Retinal pigment epithelial cell (primary cell): ENCODE measurements around the gene MYBPH.

Source experiments
- DNase-seq: peaks from one replicate; pipeline ENCODE4 v3.0.0-alpha.2; 2010; ENCODE audit warnings: low read depth
- H3K4me3 ChIP-seq: 2 replicates; pipeline ENCODE4 v1.5.1; 2011; ENCODE audit warnings: mild to moderate bottlenecking, low read length, control low read depth, moderate library complexity
- TF ChIP-seq, protein P1 (sequence below): conservative IDR thresholded peaks from 2 replicates; pipeline ENCODE4 v1.5.1; 2011; ENCODE audit warnings: low read depth, low read length, control low read depth, inconsistent platforms

Gene MYBPH

GRCh38 chr1:203126151-203126865, 49.3 kb downstream of the MYBPH start:
- no peak for DNase-seq
- H3K4me3 ChIP-seq: no peak overlapping the region
- TF ChIP-seq, protein P1, sequence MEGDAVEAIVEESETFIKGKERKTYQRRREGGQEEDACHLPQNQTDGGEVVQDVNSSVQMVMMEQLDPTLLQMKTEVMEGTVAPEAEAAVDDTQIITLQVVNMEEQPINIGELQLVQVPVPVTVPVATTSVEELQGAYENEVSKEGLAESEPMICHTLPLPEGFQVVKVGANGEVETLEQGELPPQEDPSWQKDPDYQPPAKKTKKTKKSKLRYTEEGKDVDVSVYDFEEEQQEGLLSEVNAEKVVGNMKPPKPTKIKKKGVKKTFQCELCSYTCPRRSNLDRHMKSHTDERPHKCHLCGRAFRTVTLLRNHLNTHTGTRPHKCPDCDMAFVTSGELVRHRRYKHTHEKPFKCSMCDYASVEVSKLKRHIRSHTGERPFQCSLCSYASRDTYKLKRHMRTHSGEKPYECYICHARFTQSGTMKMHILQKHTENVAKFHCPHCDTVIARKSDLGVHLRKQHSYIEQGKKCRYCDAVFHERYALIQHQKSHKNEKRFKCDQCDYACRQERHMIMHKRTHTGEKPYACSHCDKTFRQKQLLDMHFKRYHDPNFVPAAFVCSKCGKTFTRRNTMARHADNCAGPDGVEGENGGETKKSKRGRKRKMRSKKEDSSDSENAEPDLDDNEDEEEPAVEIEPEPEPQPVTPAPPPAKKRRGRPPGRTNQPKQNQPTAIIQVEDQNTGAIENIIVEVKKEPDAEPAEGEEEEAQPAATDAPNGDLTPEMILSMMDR: peak; percentile 69

GRCh38 chr1:203124546-203125317, 50.9 kb downstream of the MYBPH start:
- TF ChIP-seq, protein P1: no peak
- no peak overlapping the region for H3K4me3 ChIP-seq
- DNase-seq: no peak

GRCh38 chr1:203124011-203124410, 51.6 kb downstream of the MYBPH start:
- no peak overlapping the region for H3K4me3 ChIP-seq
- DNase-seq: no peak
- TF ChIP-seq, protein P1: no peak

- TF ChIP-seq, protein P1: no peak
- DNase-seq: no peak
- no peak overlapping the region for H3K4me3 ChIP-seq
Measured at GRCh38 chr1:203122159-203122558, 53.5 kb downstream of the MYBPH start.

DNA sequence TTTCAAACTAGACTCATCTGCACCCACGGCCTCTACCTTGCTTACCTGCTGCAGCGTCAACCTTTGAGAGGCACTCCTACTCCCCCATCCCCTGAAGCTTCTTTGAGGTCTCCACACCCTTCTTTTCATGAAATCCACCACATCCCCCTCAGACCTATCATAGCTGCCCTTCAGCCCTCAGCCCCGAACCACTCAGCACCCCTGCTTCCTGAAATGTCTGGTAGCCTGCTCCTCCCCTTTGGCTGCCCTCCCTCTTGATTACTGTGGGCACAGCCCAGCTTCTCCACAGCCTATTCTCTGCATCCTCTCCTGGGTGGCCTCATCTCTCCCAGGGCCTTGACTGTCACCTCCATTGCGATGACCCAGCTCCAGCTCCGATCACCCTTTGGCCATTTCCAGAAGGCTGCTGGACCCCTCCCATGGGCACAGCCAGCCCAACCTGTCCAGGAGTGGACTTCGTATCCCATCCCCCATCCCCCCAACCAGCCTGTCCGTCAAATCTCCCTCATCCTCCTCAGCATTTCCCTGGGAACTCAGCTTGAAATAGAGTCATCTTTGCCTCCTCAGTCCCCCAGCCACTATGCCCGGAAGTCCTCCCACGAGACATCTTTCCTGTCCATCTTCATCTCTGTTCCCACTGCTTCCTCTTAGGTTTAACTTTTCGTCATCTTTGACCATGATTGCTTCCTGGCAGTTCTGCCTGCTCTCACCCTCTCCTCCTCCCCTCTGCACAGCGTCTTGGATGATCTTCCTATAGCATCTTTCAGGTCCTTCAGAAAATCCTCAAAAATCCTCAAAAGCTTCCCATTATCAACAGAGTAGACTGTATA, 54.2 kb downstream of the MYBPH start:
- no peak overlapping the region for H3K4me3 ChIP-seq
- TF ChIP-seq, protein P1: no peak
- no peak for DNase-seq

DNA sequence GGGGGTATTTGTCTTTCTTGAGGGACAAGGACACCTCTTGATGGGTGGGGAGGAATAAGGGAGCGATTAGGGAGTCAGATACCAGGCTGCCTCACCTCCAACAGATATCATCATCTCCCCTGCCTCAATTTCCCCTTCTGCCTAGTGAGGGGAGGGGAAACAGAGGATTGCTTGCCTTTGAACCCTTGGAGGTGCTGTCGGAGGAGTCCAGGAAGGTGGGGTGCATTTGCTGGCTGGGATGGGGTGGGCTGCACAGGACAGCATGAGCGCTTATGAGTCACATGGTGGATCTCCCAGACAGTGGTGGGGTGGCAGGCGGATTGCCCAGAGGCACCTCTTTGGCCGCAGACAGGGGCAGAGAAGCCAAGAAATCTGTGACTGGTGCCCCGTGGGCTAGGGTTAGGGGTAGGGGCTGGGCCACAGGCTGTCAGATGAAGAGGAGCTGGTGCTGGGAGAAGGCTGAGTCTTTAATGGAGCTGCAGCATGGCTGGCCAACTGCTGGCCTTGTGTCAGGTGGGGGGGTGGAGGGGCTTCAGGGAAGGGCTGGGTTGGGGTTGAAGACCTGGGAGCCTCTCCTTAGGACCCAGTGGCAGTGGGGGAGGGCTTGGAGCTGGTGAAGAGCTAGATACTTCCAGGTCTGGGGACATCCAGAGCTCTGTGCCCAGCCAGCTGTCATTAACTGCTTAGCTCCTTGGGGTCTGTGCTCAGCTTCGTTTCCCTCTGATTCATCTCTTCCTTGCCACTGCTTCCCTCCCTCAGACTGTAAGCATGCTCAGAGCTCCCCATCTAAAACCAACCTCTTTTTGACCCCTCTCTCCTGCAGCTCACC, 55.1 kb downstream of the MYBPH start:
- DNase-seq: no peak
- H3K4me3 ChIP-seq: no peak overlapping the region
- TF ChIP-seq, protein P1: no peak
